NT2/D1 (cell line): ENCODE results near the gene ANTXR1.

ENCODE experiments used
- SUZ12 ChIP-seq: IDR thresholded peaks from 2 replicates; pipeline ENCODE4 v1.6.1; 2011; ENCODE audit not compliant: insufficient read length, insufficient read depth; ENCODE audit errors: extremely low read depth
- YY1 ChIP-seq: IDR thresholded peaks from 2 replicates; pipeline ENCODE4 v1.6.1; 2011; ENCODE audit not compliant: insufficient read length, insufficient read depth
- ZNF274 ChIP-seq: IDR thresholded peaks from 2 replicates; pipeline ENCODE4 v1.6.1; 2011; ENCODE audit warnings: mild to moderate bottlenecking, low read depth, low read length

DNA sequence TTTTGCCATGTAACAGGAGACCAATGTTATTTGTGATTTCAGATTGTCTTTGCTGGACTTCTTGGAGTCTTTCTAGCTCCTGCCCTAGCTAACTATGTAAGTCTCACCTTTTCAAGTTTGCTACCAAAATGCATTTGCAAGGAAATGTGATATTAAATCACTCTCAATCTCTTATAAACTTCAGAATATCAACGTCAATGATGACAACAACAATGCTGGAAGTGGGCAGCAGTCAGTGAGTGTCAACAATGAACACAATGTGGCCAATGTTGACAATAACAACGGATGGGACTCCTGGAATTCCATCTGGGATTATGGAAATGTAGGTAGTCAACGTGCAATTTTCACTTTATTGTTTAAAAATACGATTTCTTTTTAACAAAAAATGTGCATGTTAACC, 35.5 kb upstream of the ANTXR1 start:
- no peak for TF ChIP-seq YY1
- TF ChIP-seq ZNF274: no peak
- TF ChIP-seq SUZ12: no peak
